ENCODE data around the gene FERD3L. TPM values are rescaled to one million over a fixed set of nuclear protein-coding genes. Genes with fewer than 3 reads are reported as not detected.

Gene FERD3L
- total and polyA plus RNA-seq, 2 of the 13 experiments (the other 11 are each of a cell fraction or from before 2014, with no cell fraction given) = not detected

- CTCF ChIA-PET (ENCODE audit: low intra/inter-chr PET ratio, low total read pairs) = no interaction called here
- TF ChIP-seq CENPBD1 (CRISPR knock-in tag; IDR thresholded peaks at IDR 0.05; ENCODE audit: borderline replicate concordance, low read depth) = no peak
- TF ChIP-seq SMC3 (IDR thresholded peaks at IDR 0.05; ENCODE audit: low read length) = no peak
- no peak for TF ChIP-seq BORCS8-MEF2B (CRISPR knock-in tag; IDR thresholded peaks at IDR 0.05)
- TF ChIP-seq REPIN1 (CRISPR knock-in tag; IDR thresholded peaks at IDR 0.05; ENCODE audit: borderline replicate concordance, low read depth) = no peak
- TF ChIP-seq HIVEP1 (CRISPR knock-in tag; IDR thresholded peaks at IDR 0.05) = no peak
- no peak for TF ChIP-seq SIX4 (CRISPR knock-in tag; IDR thresholded peaks at IDR 0.05)
- BruUV-seq (replicated peaks) = no TSS peak
These were observed 49.8 kb downstream of the FERD3L start for GRCh38 chr7:19095353-19095860.

More at GRCh38 chr7:19095353-19095860, 49.8 kb downstream of the FERD3L start:
- DNase-seq (ENCODE audit: low spot score) = no peak
- Histone ChIP-seq H3K4me2 (ENCODE audit: low read depth, low read length) (no peak overlapping the region), H2AFZ (ENCODE audit: low read length) (no peak overlapping the region), H3K27me3 (ENCODE audit: control insufficient read depth in 1 of 2, insufficient read depth in 2 of 2, low read length in 2 of 2) (no peaks in the 10 kb centered on the region), H3K36me3 (replicated peaks in 1 of 2; ENCODE audit: control insufficient read depth in 1 of 2, insufficient read depth in 2 of 2, low read length in 2 of 2) (no peaks in the 10 kb centered on the region), H3K79me2 (ENCODE audit: insufficient read depth, low read length) (no peaks in the 10 kb centered on the region), H4K20me1 (ENCODE audit: insufficient read depth, low read length) (no peaks in the 10 kb centered on the region), H3K27ac (ENCODE audit: extremely low read length, insufficient read depth, low read length) (no peak overlapping the region), H3K9ac (ENCODE audit: insufficient read depth, low read depth, low read length) (no peak overlapping the region), H3K9me3 (ENCODE audit: low read length) (no peaks in the 10 kb centered on the region), H3K4me1 (ENCODE audit: insufficient read depth, low read length) (no peaks in the 10 kb centered on the region), H3K4me3 (replicated peaks in 1 of 3; ENCODE audit: insufficient read depth in 1 of 3, low read depth in 2 of 3, low read length in 3 of 3) (no peak overlapping the region)
- intact Hi-C loops (cut with micrococcal nuclease; ENCODE audit: unreplicated experiment) = no loop called here
- ATAC-seq = no peak
- POLR2A ChIA-PET = no interaction called here
- WGBS (ENCODE audit: low lambda C conversion rate) = 10% methylated on average over 5 of the region's 5 CpGs
- in situ Hi-C loops (cut with HindIII; ENCODE audit: extremely low pct_ligation_motif_present, low pct_unique_long_range_greater_than_20kb) = no loop called here
- FAIRE-seq = no peak

Other genes with a start within 250 kb of the FERD3L start
- not detected in 2 replicates for gene TWIST1, start 27.8 kb downstream of the FERD3L start, total RNA-seq (2016; rRNA removed; fragmentation: Illumina TruSeq; extraction: Trizol)
- gene TWIST1, start 27.8 kb downstream of the FERD3L start, polyA plus RNA-seq (2011; rRNA removed) = not detected in 2 replicates

Measured in HepG2 (cell line).